Urinary bladder (tissue), 4 donors: ENCODE measurements around the gene HOXD1. TPM values are rescaled to one million over a fixed set of nuclear protein-coding genes. Genes with fewer than 3 reads are reported as not detected.
A peak's percentile ranks its signal among the peaks of the same experiment; 100 is the strongest.

ENCODE experiments used
- DNase-seq: peaks from one replicate; pipeline ENCODE4 v3.0.0-alpha.2; 2015; ENCODE audit errors: extremely low spot score
- H3K27ac ChIP-seq: one replicate; pipeline ENCODE4 v1.5.1; 2013; ENCODE audit warnings: low read depth, mild to moderate bottlenecking, moderate library complexity
- H3K36me3 ChIP-seq: one replicate; pipeline ENCODE4 v1.6.1; 2013; ENCODE audit warnings: mild to moderate bottlenecking, moderate library complexity; ENCODE audit not compliant: insufficient read depth
- H3K4me1 ChIP-seq: one replicate; pipeline ENCODE4 v1.6.1; 2013; ENCODE audit warnings: mild to moderate bottlenecking, moderate library complexity; ENCODE audit not compliant: insufficient read depth
- H3K4me3 ChIP-seq: one replicate; pipeline ENCODE4 v1.5.1; 2013; ENCODE audit warnings: low read depth, low read length
- WGBS: extraction: QIAGEN DNeasy Blood & Tissue Kit; methylation state at CpG from one replicate; pipeline ENCODE4 v1.1.7; 2013; 5-methylcytosine and 5-hydroxymethylcytosine counted together
- polyA plus RNA-seq: library from polyadenylated mRNA; stranded (reverse); fragments of 200-250 nt; gene quantifications from one replicate; pipeline ENCODE4 v1.2.3, GENCODE V29; 2013
- total RNA-seq: library from RNA; depleted of rRNA; stranded (reverse); fragments of >200 nt; gene quantifications from one replicate; pipeline ENCODE4 v1.2.3, GENCODE V29; 2014
- donor health status: healthy with polysubstance abuse.
- donor health status: healthy.

HOXD1 gene
- total and polyA plus RNA-seq, 2 donors = 0.90 to 1.4 TPM

DNA sequence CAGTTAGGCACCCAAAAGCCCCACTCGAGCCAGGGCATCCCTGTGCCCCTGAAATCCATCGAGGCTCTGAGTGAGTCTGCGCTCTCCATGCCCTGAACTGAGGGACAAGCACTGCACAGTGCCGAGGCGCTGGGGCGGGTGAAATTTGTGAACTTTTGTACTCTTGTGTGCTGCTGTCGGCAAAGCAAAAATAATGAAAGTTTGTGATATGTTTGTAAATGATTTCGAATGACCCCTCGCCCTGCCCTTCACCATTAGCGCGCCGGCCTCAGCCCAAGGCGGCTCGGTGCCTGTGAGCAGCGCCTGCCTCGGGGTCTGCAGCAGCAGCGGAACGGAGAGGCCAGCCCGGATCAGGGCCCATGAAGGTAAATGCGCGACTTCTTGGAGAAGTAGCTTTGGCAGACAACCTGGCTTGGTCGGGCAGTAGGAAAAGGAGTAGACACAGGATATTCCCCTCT, 39.0 kb upstream of the HOXD1 start:
- H3K4me1 ChIP-seq = no peaks in the 10 kb centered on the region
- DNase-seq = no peak
- no peak overlapping the region for H3K27ac ChIP-seq
- 48% methylated on average over 22 of the region's 22 CpGs for WGBS
- H3K4me3 ChIP-seq = no peak overlapping the region
- H3K36me3 ChIP-seq = no peaks in the 10 kb centered on the region

DNA sequence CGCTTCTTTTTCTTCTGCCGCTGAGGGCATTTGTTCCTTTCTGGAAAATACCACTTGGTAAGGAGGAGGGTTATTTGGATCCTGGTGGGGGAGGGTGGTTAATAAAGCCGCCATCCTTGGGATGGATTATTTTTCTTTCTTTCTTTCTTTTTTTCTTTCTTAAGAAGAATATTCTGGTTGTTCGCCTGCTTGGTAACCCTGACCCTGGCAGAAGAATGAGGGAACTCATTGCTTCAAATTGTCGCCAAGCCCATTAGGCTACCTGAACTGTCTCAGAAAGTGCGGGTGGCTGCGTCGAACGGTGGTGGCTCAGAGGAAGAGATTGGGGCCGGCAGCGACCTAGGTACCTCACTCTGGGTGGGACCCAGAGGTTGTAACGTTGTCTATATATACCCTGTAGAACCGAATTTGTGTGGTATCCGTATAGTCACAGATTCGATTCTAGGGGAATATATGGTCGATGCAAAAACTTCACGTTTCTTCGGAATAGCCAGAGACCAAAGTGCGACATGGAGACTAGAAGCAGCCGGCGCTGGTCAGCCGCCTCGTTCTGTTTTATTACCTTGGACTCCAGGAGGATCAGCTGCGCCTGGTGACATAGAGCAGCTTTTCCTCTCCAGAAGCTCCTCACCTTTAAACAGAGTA, 38.4 kb upstream of the HOXD1 start:
- no peak overlapping the region for H3K4me3 ChIP-seq
- no peaks in the 10 kb centered on the region for H3K4me1 ChIP-seq
- 51% methylated on average over 24 of the region's 24 CpGs for WGBS
- no peak for DNase-seq
- no peak overlapping the region for H3K27ac ChIP-seq
- no peaks in the 10 kb centered on the region for H3K36me3 ChIP-seq

DNA sequence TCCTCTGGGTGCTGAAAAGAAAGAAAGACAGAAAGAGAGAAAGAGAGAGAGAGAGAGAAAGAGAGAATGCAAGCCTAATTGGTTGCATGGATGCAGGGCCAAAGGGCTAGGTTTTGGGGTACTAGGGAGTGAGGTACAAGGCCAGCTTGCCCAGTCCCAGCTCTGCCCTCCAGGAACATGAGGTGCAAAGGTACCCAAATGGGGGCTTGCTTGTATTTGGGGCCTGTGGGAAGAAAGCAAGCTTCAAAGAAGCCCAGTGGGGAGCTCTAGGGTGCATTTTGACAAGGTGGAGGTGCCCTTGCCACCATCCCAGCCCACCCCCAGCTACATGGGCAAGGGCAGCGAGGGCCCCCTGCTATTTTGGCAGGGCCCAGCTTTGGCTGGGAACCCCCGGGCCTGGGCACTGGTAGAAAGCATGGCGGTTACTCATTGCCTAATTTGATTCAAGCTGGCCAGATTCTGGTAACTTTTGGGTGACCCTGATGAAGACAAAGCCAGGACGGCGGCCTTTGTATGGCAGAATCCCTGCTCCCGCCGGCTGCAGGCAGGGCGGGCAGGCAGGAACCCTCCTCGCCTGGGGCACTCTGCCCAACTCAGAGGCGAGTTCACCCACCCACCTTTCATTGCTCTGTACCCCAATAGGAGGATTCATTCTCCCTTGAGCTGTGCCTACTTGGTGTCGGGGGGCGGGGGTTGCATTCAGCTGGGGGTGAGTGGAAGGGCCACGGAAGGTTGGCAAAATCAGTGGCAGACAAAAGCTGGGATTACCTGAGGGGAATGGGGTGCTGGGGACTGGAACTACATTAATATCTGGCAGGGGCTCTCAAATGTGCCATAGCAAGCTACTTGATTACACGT, 37.7 kb upstream of the HOXD1 start:
- DNase-seq = no peak
- H3K4me3 ChIP-seq = no peak overlapping the region
- WGBS = 65% methylated on average over 14 of the region's 14 CpGs
- no peak overlapping the region for H3K27ac ChIP-seq
- H3K36me3 ChIP-seq = no peaks in the 10 kb centered on the region
- H3K4me1 ChIP-seq = no peaks in the 10 kb centered on the region

DNA sequence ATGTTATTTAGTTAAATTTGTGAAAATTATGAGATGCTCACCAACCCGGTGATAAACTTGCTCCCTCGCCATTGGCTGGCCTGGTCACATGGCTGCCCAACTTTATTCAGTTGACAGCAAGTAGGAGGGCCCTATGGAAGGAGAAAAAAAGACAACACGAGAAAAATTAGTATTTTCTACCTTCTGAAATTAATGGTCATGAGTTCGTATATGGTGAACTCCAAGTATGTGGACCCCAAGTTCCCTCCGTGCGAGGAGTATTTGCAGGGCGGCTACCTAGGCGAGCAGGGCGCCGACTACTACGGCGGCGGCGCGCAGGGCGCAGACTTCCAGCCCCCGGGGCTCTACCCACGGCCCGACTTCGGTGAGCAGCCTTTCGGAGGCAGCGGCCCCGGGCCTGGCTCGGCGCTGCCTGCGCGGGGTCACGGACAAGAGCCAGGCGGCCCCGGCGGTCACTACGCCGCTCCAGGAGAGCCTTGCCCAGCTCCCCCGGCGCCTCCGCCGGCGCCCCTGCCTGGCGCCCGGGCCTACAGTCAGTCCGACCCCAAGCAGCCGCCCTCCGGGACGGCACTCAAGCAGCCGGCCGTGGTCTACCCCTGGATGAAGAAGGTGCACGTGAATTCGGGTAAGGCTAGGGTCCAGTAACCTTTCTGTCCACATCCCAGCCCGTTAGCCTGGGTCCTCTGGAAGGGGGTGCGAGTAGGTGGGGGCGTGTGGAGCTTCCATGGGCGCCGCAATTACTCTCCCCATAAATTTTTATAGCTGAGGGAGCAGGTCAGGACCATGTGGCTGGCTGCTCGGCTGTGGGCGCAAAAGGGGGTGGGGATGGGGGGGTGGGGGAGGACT, 36.8 kb upstream of the HOXD1 start, which contains the start of gene HOXD4:
HOXD4 (plus strand) TSS at position 109 of the 846 bp plus-strand sequence; CDS start at position 193, 84 bp downstream.
- no peaks in the 10 kb centered on the region for H3K36me3 ChIP-seq
- no peak for DNase-seq
- 24% methylated on average over 55 of the region's 55 CpGs for WGBS
- no peak within 1 kb of the TSS for H3K27ac ChIP-seq
- no peak within 1 kb of the TSS for H3K4me3 ChIP-seq
- no peaks in the 10 kb centered on the region for H3K4me1 ChIP-seq

DNA sequence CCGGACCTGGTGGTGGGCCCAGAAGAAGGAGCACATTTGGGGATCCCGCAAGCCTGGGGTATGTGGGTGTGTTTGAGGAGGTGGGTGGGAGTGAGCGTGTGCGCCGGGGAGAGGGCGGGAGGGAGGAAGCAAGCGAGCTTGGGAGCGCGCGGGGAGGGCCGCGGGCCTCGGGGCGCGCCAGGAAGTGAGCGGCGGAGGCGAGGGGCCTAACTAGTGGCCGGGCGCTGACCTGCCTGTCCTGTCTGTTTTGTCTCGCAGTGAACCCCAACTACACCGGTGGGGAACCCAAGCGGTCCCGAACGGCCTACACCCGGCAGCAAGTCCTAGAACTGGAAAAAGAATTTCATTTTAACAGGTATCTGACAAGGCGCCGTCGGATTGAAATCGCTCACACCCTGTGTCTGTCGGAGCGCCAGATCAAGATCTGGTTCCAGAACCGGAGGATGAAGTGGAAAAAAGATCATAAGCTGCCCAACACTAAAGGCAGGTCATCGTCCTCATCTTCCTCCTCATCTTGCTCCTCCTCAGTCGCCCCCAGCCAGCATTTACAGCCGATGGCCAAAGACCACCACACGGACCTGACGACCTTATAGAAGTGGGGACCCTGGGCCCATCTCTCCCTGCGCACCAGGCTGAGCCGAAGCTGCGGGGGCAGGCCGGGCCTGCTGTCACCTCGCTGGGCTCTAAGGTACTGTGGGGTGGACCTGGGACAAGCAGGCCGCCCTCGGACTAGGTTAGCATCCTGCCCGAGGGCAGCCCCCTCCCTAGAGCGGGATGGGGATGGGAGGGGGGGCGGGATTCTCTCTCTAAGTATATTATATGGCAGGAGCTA, 35.9 kb upstream of the HOXD1 start:
- no peak for DNase-seq
- Histone ChIP-seq H3K27ac (no peak overlapping the region), H3K4me3 (no peak overlapping the region), H3K36me3 (no peaks in the 10 kb centered on the region), H3K4me1 (peaks cover 2% of the 10 kb centered on the region)
- whole genome bisulfite sequencing = 50% methylated on average over 48 of the region's 48 CpGs

DNA sequence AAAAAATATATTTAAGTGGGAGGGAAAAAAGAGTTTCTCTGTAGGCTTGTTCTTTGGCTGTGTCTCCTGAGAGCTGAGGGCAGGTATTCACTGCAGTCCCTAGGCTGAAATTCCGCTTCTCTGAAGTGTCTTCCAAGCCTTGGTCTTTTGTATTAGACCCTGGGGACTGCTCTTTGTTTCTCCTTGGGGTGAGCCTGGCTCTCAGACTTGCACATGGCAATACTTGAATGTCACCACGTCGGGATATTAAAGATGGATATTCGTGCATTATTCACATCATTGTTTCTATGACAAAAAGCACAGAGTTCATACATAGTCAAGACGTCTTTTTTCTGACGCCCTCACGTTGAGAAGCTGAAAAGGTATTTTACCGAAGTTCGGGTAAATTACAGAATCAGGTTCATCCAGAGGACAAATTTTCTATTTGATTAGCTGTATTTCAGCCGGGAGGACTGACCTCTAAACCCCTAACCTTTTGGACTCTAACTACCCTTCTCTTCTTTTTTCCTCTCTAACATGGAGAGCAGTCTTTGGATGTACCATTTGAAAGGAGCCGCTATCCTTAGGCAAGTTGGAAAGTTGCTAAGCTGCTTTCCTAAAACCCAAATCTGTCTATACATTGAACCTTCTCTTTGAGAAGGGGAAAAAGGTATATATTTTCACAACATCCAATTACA, 33.8 kb upstream of the HOXD1 start:
- no peak overlapping the region for H3K27ac ChIP-seq
- WGBS = 73% methylated on average over 11 of the region's 11 CpGs
- no peak for DNase-seq
- H3K4me3 ChIP-seq = no peak overlapping the region
- no peaks in the 10 kb centered on the region for H3K36me3 ChIP-seq
- H3K4me1 ChIP-seq = peaks cover 2% of the 10 kb centered on the region

DNA sequence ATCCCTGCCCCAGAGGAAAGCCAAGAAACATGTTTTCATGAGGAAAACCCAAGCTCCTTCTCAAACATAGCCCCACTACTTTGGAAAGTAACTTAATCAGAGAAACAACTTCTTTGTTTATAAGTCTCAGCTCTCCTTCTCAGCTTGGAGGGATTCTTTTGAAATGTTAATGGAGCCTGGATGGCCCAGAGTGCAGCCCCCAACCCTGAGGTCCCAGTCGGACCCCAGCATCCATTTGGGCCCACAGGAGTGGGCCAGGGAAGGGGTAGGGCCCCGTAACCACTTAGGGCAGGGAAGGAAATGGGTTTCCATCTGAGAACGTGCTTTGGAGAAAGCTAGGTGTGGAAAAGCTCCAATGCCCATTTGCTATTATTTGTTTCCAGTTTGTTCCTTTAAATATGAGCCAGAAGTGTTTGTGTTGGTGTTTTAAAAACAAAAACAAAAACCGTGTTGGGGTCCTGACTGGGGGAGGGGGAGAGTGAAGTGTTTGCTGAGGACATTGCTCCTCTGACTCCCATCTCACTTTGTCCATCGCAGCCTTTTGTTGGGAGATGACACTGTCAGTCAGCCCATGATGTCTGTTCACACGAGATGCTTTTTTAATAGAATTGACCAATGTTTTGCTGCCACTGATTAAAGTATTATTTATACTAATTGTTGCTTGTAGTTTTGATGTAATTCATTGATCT, 33.0 kb upstream of the HOXD1 start:
- H3K4me3 ChIP-seq = no peak overlapping the region
- no peak for DNase-seq
- peaks cover 2% of the 10 kb centered on the region for H3K4me1 ChIP-seq
- no peak overlapping the region for H3K27ac ChIP-seq
- 54% methylated on average over 6 of the region's 6 CpGs for WGBS
- H3K36me3 ChIP-seq = no peaks in the 10 kb centered on the region

DNA sequence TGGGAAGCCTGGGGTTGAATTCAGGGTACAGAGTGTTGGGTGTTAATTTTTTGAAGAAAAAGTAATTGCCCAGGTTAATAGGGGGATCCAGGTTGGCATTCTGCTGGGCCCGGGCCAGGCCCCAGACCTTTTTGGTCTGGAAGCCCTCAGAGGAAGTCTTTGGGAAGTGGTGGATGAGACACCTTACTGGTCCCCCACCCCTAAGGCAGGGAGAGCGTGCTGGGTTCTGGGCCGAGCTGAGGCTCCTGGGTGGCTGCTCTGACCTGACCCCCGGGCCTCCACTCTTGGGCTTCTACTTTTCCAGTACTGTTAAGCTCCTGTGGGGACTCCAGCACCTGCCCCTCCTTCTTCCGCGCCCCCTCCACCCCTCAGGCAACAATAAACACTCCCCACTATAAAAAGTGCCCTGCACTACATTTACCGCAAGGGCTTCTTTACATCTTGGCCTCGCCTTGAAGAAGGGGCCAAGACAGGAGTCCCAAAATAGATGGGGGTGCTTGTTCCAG, 32.1 kb upstream of the HOXD1 start:
- H3K4me1 ChIP-seq = peaks cover 2% of the 10 kb centered on the region
- H3K4me3 ChIP-seq = no peak overlapping the region
- H3K27ac ChIP-seq = no peak overlapping the region
- no peaks in the 10 kb centered on the region for H3K36me3 ChIP-seq
- no peak for DNase-seq
- WGBS = 50% methylated on average over 8 of the region's 8 CpGs

DNA sequence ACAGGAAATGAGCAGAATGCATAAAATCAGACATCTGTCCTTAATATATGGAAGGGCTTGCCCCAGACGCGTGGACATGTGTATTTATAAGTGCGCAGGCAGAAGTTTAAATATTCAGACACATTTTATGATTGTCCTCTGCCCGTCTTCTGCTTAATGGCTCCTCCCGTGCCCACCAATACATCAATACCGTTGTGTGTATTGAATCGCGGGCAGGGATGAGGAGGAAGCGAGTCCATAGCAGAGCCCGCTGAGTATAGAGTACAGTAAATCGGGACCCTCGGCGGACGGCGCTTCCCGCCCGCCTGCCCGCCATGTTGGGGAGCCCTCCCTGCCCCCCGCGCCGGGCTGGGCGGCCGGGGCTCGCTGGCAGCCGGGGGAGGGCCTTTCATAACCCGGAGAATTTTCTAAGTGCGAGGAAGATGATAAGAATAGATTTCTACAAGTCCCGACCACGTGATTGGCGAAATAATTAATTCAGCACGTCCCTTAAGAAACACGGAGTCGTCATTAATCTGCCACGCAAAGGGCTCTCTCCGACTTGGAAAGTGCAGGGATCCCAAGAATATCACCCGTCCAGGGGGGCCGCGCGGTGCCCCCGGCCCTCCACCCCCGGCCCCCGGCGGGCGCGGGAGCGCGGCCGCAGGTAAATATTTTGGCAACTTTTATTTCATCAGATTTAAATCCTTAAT, 31.5 kb upstream of the HOXD1 start, which contains the start of gene HOXD3:
HOXD3 (plus strand) TSS at position 501 of the 692 bp plus-strand sequence. CDS start 11,808 bp downstream, outside the sequence.
- H3K4me3 ChIP-seq = peak within 1 kb of the TSS; percentile 23
- peaks cover 2% of the 10 kb centered on the region for H3K4me1 ChIP-seq
- no peak within 1 kb of the TSS for H3K27ac ChIP-seq
- no peaks in the 10 kb centered on the region for H3K36me3 ChIP-seq
- 9% methylated on average over 48 of the region's 48 CpGs for WGBS
- no peak for DNase-seq

DNA sequence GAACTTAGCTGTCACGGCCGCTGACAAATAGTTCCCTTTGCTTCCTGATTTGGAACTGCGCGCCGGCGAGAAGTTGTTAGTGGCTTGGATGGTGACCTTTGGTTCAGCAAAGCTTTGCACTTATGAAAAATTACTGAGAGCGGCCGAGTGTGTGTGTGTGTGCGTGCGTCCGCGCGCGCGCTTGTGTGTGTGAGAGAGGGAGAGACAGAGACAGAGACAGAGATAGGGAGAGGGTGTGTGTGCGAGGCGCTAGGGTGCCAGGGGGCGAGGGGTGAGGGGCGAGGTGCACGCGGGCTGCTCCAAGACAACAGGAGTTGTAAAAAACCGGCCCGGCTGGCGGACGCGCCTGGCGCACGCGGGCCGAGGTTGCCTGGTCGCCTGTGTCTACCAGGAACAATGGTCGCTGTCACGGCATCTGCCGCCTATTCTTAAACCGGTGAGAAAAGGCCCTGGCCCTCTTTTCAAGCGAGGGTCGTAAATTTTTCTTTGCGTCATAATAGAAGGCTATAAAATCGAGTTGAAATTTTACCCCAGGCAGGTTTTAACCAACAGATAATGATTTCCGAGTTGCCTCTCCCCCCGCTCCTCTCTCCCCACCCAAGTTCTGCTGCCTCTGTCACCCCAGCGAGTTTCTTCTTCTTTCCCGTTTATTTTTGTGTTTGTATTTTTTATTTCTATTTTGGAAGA, 30.8 kb upstream of the HOXD1 start:
- DNase-seq = no peak
- Histone ChIP-seq H3K4me1 (peaks cover 2% of the 10 kb centered on the region), H3K36me3 (no peaks in the 10 kb centered on the region), H3K27ac (no peak overlapping the region), H3K4me3 (peak overlapping the region; percentile 23)
- WGBS = 17% methylated on average over 43 of the region's 43 CpGs

DNA sequence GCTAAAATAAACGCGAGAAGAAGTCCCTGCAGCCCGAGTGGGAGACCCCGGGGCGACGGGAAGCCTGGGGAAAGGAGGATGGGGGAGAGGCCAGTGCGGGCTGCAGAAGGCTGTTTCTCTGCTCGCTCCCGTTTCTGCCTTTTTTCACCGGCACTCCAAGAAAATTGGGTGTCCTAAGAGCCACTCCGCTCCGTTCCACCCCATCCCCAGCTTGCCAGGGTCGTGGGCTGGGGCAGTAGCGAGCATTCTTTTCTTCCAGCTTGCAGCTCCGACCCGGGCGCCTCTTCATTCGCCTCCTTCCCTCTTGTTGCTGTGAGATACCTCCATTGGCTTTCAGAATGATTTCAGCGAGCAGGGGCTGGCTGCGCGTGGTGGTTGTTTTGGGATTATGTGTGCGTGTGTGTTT, 30.3 kb upstream of the HOXD1 start:
- no peak for DNase-seq
- H3K27ac ChIP-seq = no peak overlapping the region
- no peaks in the 10 kb centered on the region for H3K36me3 ChIP-seq
- H3K4me1 ChIP-seq = peaks cover 2% of the 10 kb centered on the region
- no peak overlapping the region for H3K4me3 ChIP-seq
- WGBS = 15% methylated on average over 22 of the region's 22 CpGs
